Smooth muscle cell (in vitro differentiated cells): ENCODE data around the gene RNF181. TPM values are rescaled to one million over a fixed set of nuclear protein-coding genes. Genes with fewer than 3 reads are reported as not detected.
A peak's percentile ranks its signal among the peaks of the same experiment; 100 is the strongest.

Experiments used
- DNase-seq: peaks from one replicate; lab custom pipeline; 2025; ENCODE audit not compliant: unreplicated experiment; lab: John Stamatoyannopoulos, UW
- H2AFZ ChIP-seq: fragments of 200-600 bp; sonication (generic); 2 replicates; pipeline ENCODE4 v1.6.0; 2016; ENCODE audit warnings: antibody characterized with exemption, low read depth, mild to moderate bottlenecking
- H3F3A ChIP-seq: fragments of 200-600 bp; sonication (generic); 2 replicates; pipeline ENCODE4 v1.6.0; 2017; ENCODE audit warnings: antibody characterized with exemption, low read depth
- H3K27ac ChIP-seq: fragments of 200-600 bp; sonication (generic); 2 replicates; pipeline ENCODE4 v1.5.1; 2016; ENCODE audit warnings: low read depth, mild to moderate bottlenecking
- H3K27me3 ChIP-seq: fragments of 200-600 bp; sonication (generic); 2 replicates; pipeline ENCODE4 v1.6.1; 2016; ENCODE audit warnings: low read depth, mild to moderate bottlenecking
- H3K36me3 ChIP-seq: fragments of 200-600 bp; sonication (generic); 2 replicates; pipeline ENCODE4 v1.5.1; 2016; ENCODE audit warnings: low read depth
- H3K4me1 ChIP-seq: fragments of 200-600 bp; sonication (generic); 2 replicates; pipeline ENCODE4 v1.5.1; 2016; ENCODE audit warnings: low read depth
- H3K4me2 ChIP-seq: fragments of 200-600 bp; sonication (generic); 2 replicates; pipeline ENCODE4 v1.6.0; 2016; ENCODE audit warnings: mild to moderate bottlenecking
- H3K4me3 ChIP-seq: fragments of 200-600 bp; sonication (generic); 2 replicates; pipeline ENCODE4 v1.5.1; 2016; ENCODE audit warnings: mild to moderate bottlenecking
- H3K79me2 ChIP-seq: fragments of 200-600 bp; sonication (generic); 2 replicates; pipeline ENCODE4 v1.6.0; 2016; ENCODE audit warnings: low read depth, mild to moderate bottlenecking
- H3K9ac ChIP-seq: fragments of 200-600 bp; sonication (generic); 2 replicates; pipeline ENCODE4 v1.6.0; 2016; ENCODE audit warnings: low read depth
- H3K9me3 ChIP-seq: fragments of 200-600 bp; sonication (generic); replicated peaks from 2 replicates; pipeline ENCODE4 v1.5.1; 2016; ENCODE audit warnings: low read depth
- H4K20me1 ChIP-seq: fragments of 200-600 bp; sonication (generic); 2 replicates; pipeline ENCODE4 v1.6.0; 2016; ENCODE audit warnings: low read depth
- WGBS: methylation state at CpG from one replicate; pipeline ENCODE4 v1.1.7; 2016; ENCODE audit warnings: low lambda C conversion rate; 5-methylcytosine and 5-hydroxymethylcytosine counted together
- polyA plus RNA-seq: library from polyadenylated mRNA; unstranded; fragments of >200 nt; fragmentation: Nextera tagmentation; extraction: Ambion mirVana; gene quantifications from 2 replicates; pipeline ENCODE4 v1.2.1, GENCODE V29; 2016
- total RNA-seq: library from RNA; depleted of rRNA; stranded (reverse); fragments of >200 nt; gene quantifications from 2 replicates; pipeline ENCODE4 v1.2.3, GENCODE V29; 2014
- TF ChIP-seq, protein P1 (sequence below): fragments of 200-600 bp; sonication (generic); IDR thresholded peaks from 2 replicates; pipeline ENCODE4 v1.5.1; 2017; ENCODE audit warnings: borderline replicate concordance, mild to moderate bottlenecking, antibody characterized with exemption; ENCODE audit not compliant: insufficient read depth, poor library complexity, severe bottlenecking

RNF181 gene
- total and polyA plus RNA-seq, 2 experiments from 2014 or later, result 195 to 316 TPM

DNA sequence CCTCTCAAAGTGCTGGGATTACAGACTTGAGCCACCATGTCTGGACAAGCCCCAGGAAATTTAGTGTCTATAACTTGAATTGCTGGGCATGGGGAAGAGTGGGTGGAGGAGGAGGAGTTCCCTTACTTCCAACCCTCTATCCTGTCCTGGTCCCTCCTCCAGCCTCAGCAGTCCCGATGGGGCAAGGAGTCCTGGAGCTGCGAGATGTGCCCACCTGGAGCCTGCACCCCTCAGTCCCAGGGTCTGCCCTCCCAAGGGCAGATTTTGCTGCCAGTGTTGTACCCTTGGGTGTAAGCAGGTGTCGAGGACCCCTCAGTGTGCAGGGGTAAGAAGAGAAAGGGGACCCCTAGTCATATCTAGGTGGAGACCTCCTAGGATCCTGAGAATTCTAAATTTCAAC, 15.3 kb upstream of the RNF181 start:
- no peak overlapping the region for H3K9ac ChIP-seq
- WGBS, result 91% methylated on average over 3 of the region's 3 CpGs
- H3K4me3 ChIP-seq, result no peak overlapping the region
- H3K79me2 ChIP-seq, result no peaks in the 10 kb centered on the region
- H2AFZ ChIP-seq, result no peak overlapping the region
- no peaks in the 10 kb centered on the region for H4K20me1 ChIP-seq
- no peaks in the 10 kb centered on the region for H3K27me3 ChIP-seq
- H3K36me3 ChIP-seq, result no peaks in the 10 kb centered on the region
- H3K4me1 ChIP-seq, result peaks cover 19% of the 10 kb centered on the region
- no peaks in the 10 kb centered on the region for H3K9me3 ChIP-seq
- no peak for DNase-seq
- H3K27ac ChIP-seq, result no peak overlapping the region
- peaks cover 9% of the 10 kb centered on the region for H3F3A ChIP-seq
- H3K4me2 ChIP-seq, result no peak overlapping the region
- TF ChIP-seq, protein P1, sequence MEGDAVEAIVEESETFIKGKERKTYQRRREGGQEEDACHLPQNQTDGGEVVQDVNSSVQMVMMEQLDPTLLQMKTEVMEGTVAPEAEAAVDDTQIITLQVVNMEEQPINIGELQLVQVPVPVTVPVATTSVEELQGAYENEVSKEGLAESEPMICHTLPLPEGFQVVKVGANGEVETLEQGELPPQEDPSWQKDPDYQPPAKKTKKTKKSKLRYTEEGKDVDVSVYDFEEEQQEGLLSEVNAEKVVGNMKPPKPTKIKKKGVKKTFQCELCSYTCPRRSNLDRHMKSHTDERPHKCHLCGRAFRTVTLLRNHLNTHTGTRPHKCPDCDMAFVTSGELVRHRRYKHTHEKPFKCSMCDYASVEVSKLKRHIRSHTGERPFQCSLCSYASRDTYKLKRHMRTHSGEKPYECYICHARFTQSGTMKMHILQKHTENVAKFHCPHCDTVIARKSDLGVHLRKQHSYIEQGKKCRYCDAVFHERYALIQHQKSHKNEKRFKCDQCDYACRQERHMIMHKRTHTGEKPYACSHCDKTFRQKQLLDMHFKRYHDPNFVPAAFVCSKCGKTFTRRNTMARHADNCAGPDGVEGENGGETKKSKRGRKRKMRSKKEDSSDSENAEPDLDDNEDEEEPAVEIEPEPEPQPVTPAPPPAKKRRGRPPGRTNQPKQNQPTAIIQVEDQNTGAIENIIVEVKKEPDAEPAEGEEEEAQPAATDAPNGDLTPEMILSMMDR, result no peak

DNA sequence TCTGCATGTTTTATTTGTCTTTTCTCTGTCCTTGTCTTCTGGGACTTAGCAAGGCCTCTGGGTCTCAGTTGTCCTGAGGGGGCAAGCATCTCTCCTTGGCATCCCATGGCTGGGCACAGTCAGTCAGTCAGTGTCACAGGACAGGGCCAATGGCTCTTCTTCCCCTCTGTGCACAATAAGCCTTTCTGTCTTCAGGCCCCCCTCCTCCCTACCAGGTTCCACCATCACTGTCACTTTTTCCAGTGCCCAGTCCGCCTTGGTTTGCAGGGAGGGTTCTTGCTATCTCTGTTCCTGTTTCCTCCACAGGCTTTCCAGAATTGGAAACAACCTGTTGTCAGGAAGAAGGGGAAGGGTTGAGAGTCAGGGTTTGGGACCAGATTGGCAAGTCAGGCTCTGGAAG, 13.1 kb upstream of the RNF181 start:
- H3K4me3 ChIP-seq, result no peak overlapping the region
- no peak overlapping the region for H3K4me2 ChIP-seq
- no peak overlapping the region for H3K27ac ChIP-seq
- no peak for DNase-seq
- H3K27me3 ChIP-seq, result no peaks in the 10 kb centered on the region
- no peaks in the 10 kb centered on the region for H3K36me3 ChIP-seq
- TF ChIP-seq, protein P1, result no peak
- no peaks in the 10 kb centered on the region for H4K20me1 ChIP-seq
- peaks cover 19% of the 10 kb centered on the region for H3K4me1 ChIP-seq
- H3K79me2 ChIP-seq, result no peaks in the 10 kb centered on the region
- no peaks in the 10 kb centered on the region for H3K9me3 ChIP-seq
- WGBS, result 86% methylated on average over 1 of the region's 1 CpG
- no peak overlapping the region for H3K9ac ChIP-seq
- no peak overlapping the region for H2AFZ ChIP-seq
- peaks cover 9% of the 10 kb centered on the region for H3F3A ChIP-seq

DNA sequence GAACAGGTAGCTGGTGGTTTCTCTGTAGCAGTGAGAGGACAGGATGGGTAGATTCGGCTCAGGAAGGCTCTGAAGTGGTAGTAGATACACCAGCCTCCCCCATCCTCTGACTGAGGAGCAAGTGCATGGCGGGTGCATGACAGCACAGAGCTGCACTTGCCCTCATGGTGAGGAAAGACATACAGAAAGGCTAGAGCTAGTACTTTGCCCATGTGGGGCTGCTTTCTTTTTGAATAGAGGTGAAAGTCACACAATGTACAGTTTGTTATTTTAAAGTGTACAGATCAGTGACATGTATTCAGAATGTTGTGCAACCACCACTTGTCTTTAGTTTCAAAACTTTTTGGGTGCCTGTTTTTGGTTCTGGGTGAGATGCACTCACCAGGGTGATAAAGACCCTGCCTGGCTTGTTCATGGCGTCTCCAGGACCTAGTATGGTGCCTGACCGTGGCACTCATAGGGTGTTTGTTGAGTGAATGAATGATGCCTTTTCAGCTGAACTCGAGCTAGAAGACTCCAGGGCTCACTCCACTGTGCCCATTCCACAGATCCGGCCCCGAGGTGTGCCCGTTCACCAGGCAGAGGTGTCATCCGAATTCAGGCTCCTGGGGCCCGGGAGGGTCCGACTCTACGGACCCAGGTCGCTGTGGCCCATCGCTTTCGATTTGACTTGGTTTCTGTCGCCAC, 11.7 kb upstream of the RNF181 start:
- no peaks in the 10 kb centered on the region for H3K79me2 ChIP-seq
- no peak overlapping the region for H3K9ac ChIP-seq
- peak overlapping the region; percentile 66 for H2AFZ ChIP-seq
- no peak overlapping the region for H3K27ac ChIP-seq
- peaks cover 10% of the 10 kb centered on the region for H3K4me1 ChIP-seq
- no peaks in the 10 kb centered on the region for H3K36me3 ChIP-seq
- H3K4me3 ChIP-seq, result peak overlapping the region; percentile 44
- H3K9me3 ChIP-seq, result no peaks in the 10 kb centered on the region
- H3K4me2 ChIP-seq, result peak overlapping the region; percentile 85
- no peak for DNase-seq
- 56% methylated on average over 16 of the region's 16 CpGs for WGBS
- H3F3A ChIP-seq, result peaks cover 6% of the 10 kb centered on the region
- H4K20me1 ChIP-seq, result no peaks in the 10 kb centered on the region
- TF ChIP-seq, protein P1, result no peak
- H3K27me3 ChIP-seq, result no peaks in the 10 kb centered on the region

DNA sequence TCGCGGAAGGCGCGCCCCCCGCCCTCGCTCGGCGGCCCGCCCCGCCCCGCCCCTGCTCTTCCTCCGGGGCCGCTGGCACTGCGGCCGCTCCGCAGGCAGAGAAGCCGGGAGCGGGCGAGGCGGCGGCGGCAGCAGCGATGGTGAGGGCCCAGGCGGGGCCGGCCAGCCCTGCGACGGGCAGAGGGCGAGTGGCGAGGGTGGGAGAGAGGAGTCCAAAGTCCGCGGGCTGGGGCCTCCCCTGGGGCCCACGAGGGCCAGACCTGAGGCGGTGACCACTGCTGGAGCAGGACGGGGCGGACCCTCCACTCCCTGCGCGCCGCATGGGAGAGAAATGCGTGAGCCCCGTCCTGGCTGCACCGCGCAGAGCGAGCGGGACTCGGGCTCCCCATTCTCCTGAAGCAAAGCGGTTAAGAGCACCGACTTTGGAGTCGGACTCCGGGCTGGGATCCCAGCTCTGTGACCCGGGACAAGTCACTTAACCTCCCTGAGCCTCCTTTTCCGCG, 11.1 kb upstream of the RNF181 start, which contains the start of gene VAMP5:
VAMP5 (plus strand) TSS at position 78 of the 503 bp plus-strand sequence; CDS start at position 138, 60 bp downstream.
- H4K20me1 ChIP-seq, result no peaks in the 10 kb centered on the region
- WGBS, result 15% methylated on average over 51 of the region's 52 CpGs
- H3F3A ChIP-seq, result peaks cover under 1% of the 10 kb centered on the region
- H3K27me3 ChIP-seq, result no peaks in the 10 kb centered on the region
- no peaks in the 10 kb centered on the region for H3K79me2 ChIP-seq
- peak within 1 kb of the TSS; percentile 44 for H3K4me3 ChIP-seq
- H3K9ac ChIP-seq, result no peak within 1 kb of the TSS
- H3K4me2 ChIP-seq, result peak within 1 kb of the TSS; percentile 85
- peak within 1 kb of the TSS; percentile 66 for H2AFZ ChIP-seq
- H3K27ac ChIP-seq, result peak within 1 kb of the TSS; percentile 37
- H3K9me3 ChIP-seq, result no peaks in the 10 kb centered on the region
- DNase-seq, result no peak
- peaks cover 4% of the 10 kb centered on the region for H3K4me1 ChIP-seq
- H3K36me3 ChIP-seq, result no peaks in the 10 kb centered on the region
- TF ChIP-seq, protein P1, result no peak
